HL-60 (cell line): ENCODE measurements around the gene CYB561D2.
A peak's percentile ranks its signal among the peaks of the same experiment; 100 is the strongest.

Source experiments
- DNase-seq, 2 experiments: peaks; one replicate each; pipeline ENCODE4 v3.0.0-alpha.2; 2010 to 2020; ENCODE audit warnings: low read depth in 1 of 2, low spot score in 1 of 2
- H3K27ac ChIP-seq: fragments of 250-450 bp; sonication (Bioruptor Pico); replicated peaks from 2 replicates; pipeline ENCODE4 v1.5.1; 2020; ENCODE audit warnings: mild to moderate bottlenecking, moderate library complexity
- H3K27me3 ChIP-seq: fragments of 250-450 bp; sonication (Bioruptor Pico); 2 replicates; pipeline ENCODE4 v1.5.1; 2021; ENCODE audit warnings: mild to moderate bottlenecking, moderate library complexity; ENCODE audit not compliant: insufficient read depth, poor library complexity, severe bottlenecking
- H3K4me3 ChIP-seq: replicated peaks from 2 replicates; pipeline ENCODE4 v1.5.1; 2011; ENCODE audit warnings: mild to moderate bottlenecking, control low read depth, low read length; ENCODE audit not compliant: insufficient read depth
- CTCF ChIP-seq: IDR thresholded peaks from one replicate; pipeline ENCODE4 v1.5.1; 2011; ENCODE audit warnings: low read length, control low read depth, inconsistent platforms; ENCODE audit not compliant: insufficient read depth
- GABPA ChIP-seq: IDR thresholded peaks from 2 replicates; pipeline ENCODE4 v1.6.1; 2012; ENCODE audit warnings: low read depth
- POLR2AphosphoS5 ChIP-seq: IDR thresholded peaks from 2 replicates; pipeline ENCODE4 v1.6.1; 2012; ENCODE audit warnings: low read depth
- REST ChIP-seq: IDR thresholded peaks from 2 replicates; pipeline ENCODE4 v1.6.1; 2012; ENCODE audit warnings: low read depth; ENCODE audit not compliant: insufficient replicate concordance
- SPI1 ChIP-seq: IDR thresholded peaks from 2 replicates; pipeline ENCODE4 v1.6.1; 2012; ENCODE audit warnings: low read depth, mild to moderate bottlenecking, borderline replicate concordance
- long read RNA-seq: library from polyadenylated mRNA; unstranded; transcript quantifications from one replicate; pipeline ENCODE4 v2.0.0, GENCODE V29; 2020

Gene CYB561D2
- long read RNA-seq, transcript CYB561D2-202 (3 exons, 1,533 nt), result minor isoform, 10 of 49 reads
- long read RNA-seq, transcript CYB561D2-201 (4 exons, 1,225 nt), result minor isoform, 12 of 49 reads
- long read RNA-seq, transcript CYB561D2-205 (4 exons, 1,319 nt), result major isoform, 15 of 49 reads
- long read RNA-seq, partial matches to known transcripts, result 2 of 49 reads
- long read RNA-seq, other reads (novel, unspliced or antisense), result 9 of 49 reads

- Histone ChIP-seq H3K27me3 (no peaks in the 10 kb centered on the region), H3K4me3 (peak within 1 kb of the TSS; percentile 58), H3K27ac (peak within 1 kb of the TSS; percentile 94)
- TF ChIP-seq GABPA, result peak; percentile 81
- no peak for TF ChIP-seq CTCF
- peak; percentile 33 for TF ChIP-seq REST
- TF ChIP-seq SPI1, result no peak
- TF ChIP-seq POLR2AphosphoS5, result peak; percentile 84
- peak; percentile 94 to 99 for DNase-seq
These were observed at the start of gene CYB561D2, which contains the start of gene NPRL2 for GRCh38 chr3:50350527-50351322. CYB561D2 (plus strand) TSS chr3:50350862; CDS start chr3:50351434, 572 bp downstream. NPRL2 (minus strand) TSS chr3:50350775; CDS start chr3:50350652, 123 bp downstream.

- TF ChIP-seq REST (no peak), GABPA (no peak), CTCF (no peak), SPI1 (no peak), POLR2AphosphoS5 (no peak)
- H3K27ac ChIP-seq, result no peak overlapping the region
- no peak for DNase-seq
- no peak overlapping the region for H3K4me3 ChIP-seq
- H3K27me3 ChIP-seq, result no peaks in the 10 kb centered on the region
These were observed 48.3 kb upstream of the CYB561D2 start for GRCh38 chr3:50302095-50303012.

- TF ChIP-seq CTCF, result peak; percentile 2
- TF ChIP-seq GABPA, result no peak
- no peak for TF ChIP-seq REST
- Histone ChIP-seq H3K27me3 (no peaks in the 10 kb centered on the region), H3K27ac (no peak within 1 kb of the TSS), H3K4me3 (no peak within 1 kb of the TSS)
- no peak for DNase-seq
These were observed 47.4 kb upstream of the CYB561D2 start, which contains the start of gene HYAL1 for GRCh38 chr3:50303013-50303815. HYAL1 (minus strand) TSS chr3:50303574; CDS start chr3:50302956, 618 bp downstream.
